Neuron (in vitro differentiated cells): ENCODE data around the gene DNLZ.

Experiments used
- H2AFZ ChIP-seq: one replicate; pipeline ENCODE4 v1.6.1; 2013; ENCODE audit warnings: low read depth, mild to moderate bottlenecking, inconsistent platforms, low read length, moderate library complexity
- H3K27me3 ChIP-seq: one replicate; pipeline ENCODE4 v1.6.1; 2013; ENCODE audit warnings: low read length; ENCODE audit not compliant: insufficient read depth
- H3K36me3 ChIP-seq: one replicate; pipeline ENCODE4 v1.6.1; 2013; ENCODE audit warnings: low read length; ENCODE audit not compliant: insufficient read depth
- H3K4me1 ChIP-seq: one replicate; pipeline ENCODE4 v1.6.1; 2013; ENCODE audit warnings: low read length; ENCODE audit not compliant: insufficient read depth
- H3K4me3 ChIP-seq: 2 replicates; pipeline ENCODE4 v1.5.1; 2013; ENCODE audit warnings: mild to moderate bottlenecking, low read length, moderate library complexity
- H3K9me3 ChIP-seq: one replicate; pipeline ENCODE4 v1.6.1; 2013; ENCODE audit warnings: low read length

Gene DNLZ

DNA sequence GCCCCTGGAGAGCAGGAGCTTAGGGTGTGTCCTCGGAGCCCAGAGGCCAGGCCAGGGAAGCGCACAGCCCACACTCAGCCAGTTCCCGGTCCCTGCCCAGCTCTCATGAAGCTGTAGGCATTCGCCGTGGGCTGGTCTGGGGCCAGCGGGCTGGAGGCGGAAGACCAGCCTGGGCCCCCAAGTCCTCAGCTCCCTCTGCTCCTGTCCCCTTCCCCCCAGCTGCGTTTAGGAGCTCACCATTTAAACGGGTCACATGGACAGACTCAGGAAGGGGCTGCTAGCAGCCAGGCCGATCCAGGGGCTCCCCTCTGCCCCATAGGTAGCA is 17.4 kb downstream of the DNLZ start:
- Histone ChIP-seq H3K36me3 (peaks cover 18% of the 10 kb centered on the region), H3K4me3 (no peak overlapping the region), H3K4me1 (peaks cover 14% of the 10 kb centered on the region), H2AFZ (no peak overlapping the region), H3K27me3 (no peaks in the 10 kb centered on the region), H3K9me3 (no peaks in the 10 kb centered on the region)

- no peaks in the 10 kb centered on the region for H3K27me3 ChIP-seq
- peaks cover 14% of the 10 kb centered on the region for H3K4me1 ChIP-seq
- H3K36me3 ChIP-seq = peaks cover 23% of the 10 kb centered on the region
- H2AFZ ChIP-seq = no peak overlapping the region
- no peak overlapping the region for H3K4me3 ChIP-seq
- H3K9me3 ChIP-seq = no peaks in the 10 kb centered on the region
These were observed 18.0 kb downstream of the DNLZ start for GRCh38 chr9:136345281-136346156.

DNA sequence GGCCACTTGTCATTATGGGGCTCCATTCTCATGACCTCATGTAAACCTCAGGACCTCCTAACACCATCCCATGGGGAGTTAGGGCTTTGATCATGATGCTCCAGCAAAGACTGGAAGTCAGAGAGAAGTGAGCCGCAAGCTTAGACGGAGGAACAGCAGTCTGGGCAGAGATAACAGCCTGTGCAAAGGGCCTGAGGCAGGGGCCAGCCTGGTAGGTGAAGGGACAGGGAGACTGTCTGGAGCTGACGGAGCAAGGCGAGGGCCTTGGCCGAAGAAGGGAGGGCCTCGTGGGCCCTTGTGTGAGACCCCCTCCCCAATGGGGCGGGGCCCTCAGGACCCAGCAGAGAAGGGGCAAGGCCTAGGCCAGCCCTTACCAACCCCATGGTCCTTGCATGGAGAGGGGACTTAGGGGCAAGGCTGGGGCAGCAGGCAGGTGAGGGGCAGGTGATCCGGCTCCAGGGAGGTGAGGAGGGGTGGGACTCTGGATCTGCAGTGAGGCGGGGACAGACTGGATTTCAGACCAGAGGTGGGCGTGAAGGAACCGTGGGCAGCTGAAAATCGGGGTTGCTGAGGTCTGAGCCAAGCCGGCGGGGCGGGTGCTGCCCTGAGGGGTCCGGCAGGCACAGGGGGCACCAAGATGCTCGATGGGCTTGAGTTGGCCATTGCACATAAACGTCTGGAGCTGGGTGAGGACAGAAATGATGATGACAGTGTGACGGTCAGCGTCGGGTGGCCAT is 18.8 kb downstream of the DNLZ start:
- H3K4me3 ChIP-seq = no peak overlapping the region

GRCh38 chr9:136343884-136344269 is 19.7 kb downstream of the DNLZ start:
- peaks cover 14% of the 10 kb centered on the region for H3K4me1 ChIP-seq
- peaks cover 28% of the 10 kb centered on the region for H3K36me3 ChIP-seq
- H3K27me3 ChIP-seq = no peaks in the 10 kb centered on the region
- H3K4me3 ChIP-seq = no peak overlapping the region
- no peaks in the 10 kb centered on the region for H3K9me3 ChIP-seq
- H2AFZ ChIP-seq = no peak overlapping the region

More for the DNA sequence above, 18.8 kb downstream of the DNLZ start:
- H3K27me3 ChIP-seq = no peaks in the 10 kb centered on the region
- peaks cover 30% of the 10 kb centered on the region for H3K36me3 ChIP-seq
- H2AFZ ChIP-seq = no peak overlapping the region
- peaks cover 14% of the 10 kb centered on the region for H3K4me1 ChIP-seq
- no peaks in the 10 kb centered on the region for H3K9me3 ChIP-seq

DNA sequence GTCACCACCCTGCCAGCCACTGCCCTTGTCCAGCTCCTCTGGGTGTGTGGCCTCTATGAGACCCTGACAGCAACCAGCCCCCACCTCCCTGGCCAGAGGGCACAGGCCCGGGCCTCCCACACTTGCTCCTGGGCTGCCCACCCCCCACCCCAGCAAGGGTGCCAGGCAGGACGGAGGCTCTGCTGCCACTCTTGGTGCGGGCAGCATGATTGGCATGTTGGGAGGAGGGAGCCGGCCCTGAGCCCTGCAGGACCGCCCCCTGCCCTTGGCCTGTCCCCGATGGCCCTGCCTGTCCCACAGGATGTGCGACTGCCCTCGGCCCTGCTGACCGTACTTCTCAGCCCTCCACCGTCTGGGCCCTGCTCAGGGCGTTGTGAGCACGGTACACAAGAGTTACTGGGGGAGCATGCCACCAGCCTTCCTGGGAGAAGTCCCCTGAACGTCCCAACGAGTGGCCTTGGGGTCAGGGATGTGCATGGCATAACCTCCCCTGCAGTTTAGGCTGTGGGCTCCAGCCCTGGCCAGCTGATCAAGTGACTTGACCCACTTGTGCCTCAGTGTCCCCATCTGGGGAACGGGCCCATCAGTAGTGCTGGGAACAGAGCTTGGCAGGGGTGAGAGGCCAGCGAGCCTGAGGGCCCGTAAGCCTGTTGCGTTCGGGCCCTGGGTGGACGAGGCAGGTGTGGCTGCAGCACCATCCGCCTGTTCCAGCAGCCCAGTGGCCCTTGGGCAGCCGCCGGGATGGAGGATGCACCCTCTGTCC is 20.2 kb downstream of the DNLZ start:
- no peak overlapping the region for H3K4me3 ChIP-seq
- no peaks in the 10 kb centered on the region for H3K9me3 ChIP-seq
- no peak overlapping the region for H2AFZ ChIP-seq
- H3K4me1 ChIP-seq = peaks cover 14% of the 10 kb centered on the region
- peaks cover 33% of the 10 kb centered on the region for H3K36me3 ChIP-seq
- H3K27me3 ChIP-seq = no peaks in the 10 kb centered on the region

GRCh38 chr9:136342181-136343120 is 21.1 kb downstream of the DNLZ start:
- no peak overlapping the region for H2AFZ ChIP-seq
- no peaks in the 10 kb centered on the region for H3K9me3 ChIP-seq
- H3K4me1 ChIP-seq = peaks cover 14% of the 10 kb centered on the region
- H3K4me3 ChIP-seq = no peak overlapping the region
- H3K27me3 ChIP-seq = no peaks in the 10 kb centered on the region
- peaks cover 40% of the 10 kb centered on the region for H3K36me3 ChIP-seq

GRCh38 chr9:136341769-136342168 is 21.8 kb downstream of the DNLZ start:
- Histone ChIP-seq H3K9me3 (no peaks in the 10 kb centered on the region), H3K27me3 (no peaks in the 10 kb centered on the region), H3K4me3 (no peak overlapping the region), H3K4me1 (peaks cover 14% of the 10 kb centered on the region), H3K36me3 (peaks cover 47% of the 10 kb centered on the region), H2AFZ (no peak overlapping the region)

DNA sequence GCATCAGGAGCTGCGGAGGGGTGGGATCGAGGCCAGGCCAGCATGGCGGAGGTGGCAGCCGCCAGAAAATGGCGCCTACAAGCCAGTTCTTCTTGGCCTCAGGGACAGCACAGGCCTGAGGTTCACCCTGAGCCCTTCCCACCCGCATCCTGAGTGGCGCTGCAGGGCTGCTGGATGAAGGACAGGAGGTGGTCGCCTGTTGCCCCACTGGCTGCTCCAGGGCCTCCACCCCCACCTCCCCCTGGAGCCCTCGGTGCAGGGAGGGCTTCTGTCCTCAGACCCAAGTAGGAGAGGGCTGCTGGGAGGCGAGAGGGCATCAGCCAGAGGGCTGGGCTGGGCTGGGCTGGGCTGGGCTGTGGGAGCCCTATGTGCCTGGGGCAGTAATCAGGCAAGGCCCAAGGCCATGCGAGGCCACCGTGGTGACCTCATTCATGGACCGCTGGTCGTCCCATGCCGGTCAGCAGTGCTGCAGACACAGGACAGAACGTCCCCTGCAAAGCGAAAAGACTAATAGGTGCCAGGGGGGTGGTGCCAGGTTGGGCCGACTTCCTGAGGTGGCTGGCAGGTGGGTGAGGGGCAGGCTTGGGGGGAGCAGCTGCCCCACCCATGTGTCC is 22.4 kb downstream of the DNLZ start:
- Histone ChIP-seq H3K27me3 (no peaks in the 10 kb centered on the region), H3K36me3 (peaks cover 53% of the 10 kb centered on the region), H3K4me1 (peaks cover 9% of the 10 kb centered on the region), H3K9me3 (no peaks in the 10 kb centered on the region), H3K4me3 (no peak overlapping the region), H2AFZ (no peak overlapping the region)

- Histone ChIP-seq H3K36me3 (peaks cover 58% of the 10 kb centered on the region), H3K9me3 (no peaks in the 10 kb centered on the region), H3K4me1 (peaks cover 3% of the 10 kb centered on the region), H3K27me3 (no peaks in the 10 kb centered on the region), H3K4me3 (no peak overlapping the region), H2AFZ (no peak overlapping the region)
These were observed 23.0 kb downstream of the DNLZ start for GRCh38 chr9:136340356-136341041.

- peaks cover 58% of the 10 kb centered on the region for H3K36me3 ChIP-seq
- H3K4me3 ChIP-seq = no peak overlapping the region
- no peaks in the 10 kb centered on the region for H3K4me1 ChIP-seq
- no peak overlapping the region for H2AFZ ChIP-seq
- H3K9me3 ChIP-seq = no peaks in the 10 kb centered on the region
- H3K27me3 ChIP-seq = no peaks in the 10 kb centered on the region
These were observed 23.6 kb downstream of the DNLZ start for GRCh38 chr9:136339958-136340310.

DNA sequence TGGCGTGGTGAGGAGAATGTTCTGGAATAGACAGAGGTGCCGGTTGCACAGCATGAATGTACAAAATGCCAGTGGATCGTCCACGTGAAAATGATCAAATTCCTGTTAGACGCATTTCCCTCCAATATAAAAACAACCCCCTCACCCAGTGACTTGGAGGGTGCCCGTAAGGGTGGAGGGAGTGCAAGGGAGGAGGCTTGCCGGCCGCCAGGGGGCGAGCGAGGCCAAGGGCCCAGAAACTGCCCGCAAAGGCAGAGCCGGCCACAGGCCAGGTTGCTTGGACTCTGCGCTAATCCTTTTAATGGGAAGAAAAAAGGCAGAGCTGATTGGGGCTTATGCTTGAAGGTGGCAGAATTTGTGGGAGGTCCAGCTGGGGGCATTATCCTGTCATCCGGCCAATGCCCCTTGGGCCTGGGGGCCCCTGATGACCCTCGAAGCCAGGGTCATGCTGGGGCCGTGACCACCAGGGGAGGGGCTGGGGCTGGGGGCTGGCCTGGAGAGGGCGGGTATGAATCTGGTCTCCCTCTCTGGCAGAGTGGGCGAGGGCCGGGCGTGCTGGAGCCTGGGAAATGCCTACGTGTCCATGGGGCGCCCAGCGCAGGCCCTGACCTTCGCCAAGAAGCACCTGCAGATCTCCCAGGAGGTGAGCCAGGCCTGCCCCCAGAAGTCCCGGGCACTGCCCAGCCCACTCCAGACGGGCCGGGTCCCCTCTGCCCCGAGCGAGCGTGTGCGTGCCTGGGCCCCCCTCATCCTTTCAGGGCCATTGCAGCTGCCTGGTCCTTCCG is 24.2 kb downstream of the DNLZ start:
- Histone ChIP-seq H3K36me3 (peaks cover 60% of the 10 kb centered on the region), H3K4me3 (no peak overlapping the region), H3K9me3 (no peaks in the 10 kb centered on the region), H3K27me3 (no peaks in the 10 kb centered on the region), H3K4me1 (no peaks in the 10 kb centered on the region), H2AFZ (no peak overlapping the region)
